Astrocyte of the cerebellum (primary cell): ENCODE data around the gene DARS2.
"Not testable (repeated sequence)": the region's sequence is repeated elsewhere in the genome, so short reads cannot be mapped to it uniquely, and the experiment has no call there.

Source experiments
- DNase-seq: peaks from one replicate; pipeline ENCODE4 v3.0.0-alpha.2; 2011; ENCODE audit warnings: low read depth
- H3K4me3 ChIP-seq: 2 replicates; pipeline ENCODE4 v1.5.1; 2011; ENCODE audit warnings: mild to moderate bottlenecking, low read depth, low read length, moderate library complexity
- CTCF ChIP-seq: IDR thresholded peaks from 2 replicates; pipeline ENCODE4 v1.5.1; 2012; ENCODE audit warnings: low read length, low read depth, moderate library complexity, mild to moderate bottlenecking; ENCODE audit errors: missing control alignments
- in situ Hi-C: cut with HindIII; loops from 2 replicates; pipeline ENCODE4 v1.10.0; 2017; ENCODE audit warnings: low sequenced_read_pairs

Gene DARS2

GRCh38 chr1:173824315-173825081 is at the start of gene DARS2, which contains the start of gene CENPL:
DARS2 (plus strand) TSS chr1:173824673; CDS start chr1:173825230, 557 bp downstream.
CENPL (minus strand) TSS chr1:173824883; CDS start chr1:173811299, 13,584 bp downstream.
- no peak for TF ChIP-seq CTCF
- in situ Hi-C loops: no loop called here
- peak; percentile 99 for DNase-seq
- peak within 1 kb of the TSS; percentile 82 for H3K4me3 ChIP-seq

DNA sequence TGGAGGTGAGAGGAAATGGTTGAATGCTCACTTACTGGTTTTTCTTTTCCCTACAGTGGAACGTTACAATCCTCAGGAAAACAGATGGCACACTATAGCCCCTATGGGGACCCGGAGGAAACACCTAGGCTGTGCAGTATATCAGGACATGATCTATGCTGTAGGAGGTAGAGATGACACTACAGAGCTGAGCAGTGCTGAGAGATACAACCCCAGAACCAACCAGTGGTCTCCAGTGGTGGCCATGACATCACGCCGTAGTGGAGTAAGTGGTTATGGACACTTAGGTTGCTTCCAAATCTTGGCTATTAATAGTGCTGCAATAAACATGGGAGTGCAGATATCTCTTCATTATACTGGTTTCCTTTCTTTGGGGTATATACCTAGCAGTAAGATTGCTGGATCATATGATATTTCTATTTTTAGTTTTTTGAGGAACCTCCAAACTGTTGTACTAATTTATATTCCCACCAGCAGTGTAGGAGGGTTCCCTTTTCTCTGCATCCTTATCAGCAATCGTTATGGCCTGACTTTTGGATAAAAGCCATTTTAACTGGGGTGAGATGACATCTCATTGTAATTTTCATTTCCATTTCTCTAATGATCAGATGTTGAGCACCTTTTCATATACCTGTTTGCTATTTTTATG is 48.8 kb upstream of the DARS2 start:
- H3K4me3 ChIP-seq: no peak overlapping the region
- no peak for TF ChIP-seq CTCF
- no peak for DNase-seq
- in situ Hi-C loops: no loop called here

GRCh38 chr1:173779936-173780335 is 44.5 kb upstream of the DARS2 start:
- H3K4me3 ChIP-seq: no peak overlapping the region
- in situ Hi-C loops: no loop called here
- DNase-seq: no peak
- TF ChIP-seq CTCF: no peak

DNA sequence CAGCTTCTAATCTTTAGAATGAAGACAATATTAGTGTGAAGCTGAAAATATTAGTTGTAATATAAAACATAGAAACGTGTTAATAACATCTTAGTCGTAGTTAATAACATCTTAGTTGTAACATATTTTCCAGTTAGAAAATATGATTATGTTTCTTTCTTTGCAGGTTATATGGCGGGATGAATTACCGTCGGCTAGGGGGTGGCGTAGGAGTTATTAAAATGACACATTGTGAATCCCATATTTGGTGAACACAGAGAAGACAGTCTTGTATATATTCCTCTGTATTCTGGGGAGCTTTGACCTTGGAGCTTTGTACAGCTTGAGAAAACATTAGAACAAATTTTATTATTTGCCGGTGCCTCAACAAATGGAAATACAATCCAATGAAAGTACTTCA is 39.5 kb upstream of the DARS2 start:
- no peak overlapping the region for H3K4me3 ChIP-seq
- in situ Hi-C loops: no loop called here
- TF ChIP-seq CTCF: no peak
- DNase-seq: no peak

- no peak for DNase-seq
- no peak overlapping the region for H3K4me3 ChIP-seq
These were observed 34.6 kb upstream of the DARS2 start for GRCh38 chr1:173789841-173790240.

DNA sequence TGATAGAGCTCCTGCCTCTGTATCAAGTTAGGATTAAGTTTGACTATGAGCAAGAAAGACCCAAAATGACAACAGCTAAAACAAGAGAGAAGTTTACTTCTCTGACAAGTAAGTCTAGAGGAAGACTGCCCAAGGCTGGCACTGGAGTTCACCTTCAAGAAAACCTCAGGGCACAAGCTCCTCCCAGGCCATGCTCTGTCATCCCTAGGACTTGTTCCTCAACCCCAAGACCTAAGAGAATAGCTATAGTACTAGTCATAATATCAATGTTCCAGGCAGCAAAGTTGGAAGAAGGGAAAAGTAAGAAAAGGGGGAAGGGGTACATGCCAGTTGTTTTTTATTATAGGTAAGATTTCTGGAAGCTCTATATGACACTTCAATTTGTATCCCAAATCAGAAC is 26.4 kb upstream of the DARS2 start:
- in situ Hi-C loops: no loop called here
- DNase-seq: no peak
- TF ChIP-seq CTCF: no peak

More at GRCh38 chr1:173789841-173790240, 34.6 kb upstream of the DARS2 start:
- TF ChIP-seq CTCF: no peak
- in situ Hi-C loops: no loop called here

GRCh38 chr1:173799995-173800394 is 24.5 kb upstream of the DARS2 start:
- H3K4me3 ChIP-seq, DNase-seq, in situ Hi-C loops: not testable (repeated sequence)

More for the DNA sequence above, 26.4 kb upstream of the DARS2 start:
- no peak overlapping the region for H3K4me3 ChIP-seq
